T-cell (primary cell): ENCODE measurements around the gene WBP11. TPM values are rescaled to one million over a fixed set of nuclear protein-coding genes. Genes with fewer than 3 reads are reported as not detected.
A peak's percentile ranks its signal among the peaks of the same experiment; 100 is the strongest.

Experiments
- ATAC-seq, 4 experiments: fragments of 200-7000 bp in 3 of 4; fragments of 150-1000 bp in 1 of 4; cut with Tn5 transposase; replicated peaks in 1 of 4; 1 replicate in 3 of 4; 2 replicates in 1 of 4; pipeline ENCODE4 v1.10.0; 2021; ENCODE audit warnings: moderate library complexity in 3 of 4, mild to moderate bottlenecking in 2 of 4, moderate number of reproducible peaks in 1 of 4
- CTCF ChIA-PET, 2 donors: fragments of 300-600 bp; sonication (Branson Sonifier 250); formaldehyde crosslinking; loops; one replicate each; lab custom pipeline; 2022; ENCODE audit warnings: antibody characterized with exemption in 2 of 2; lab: Charles Lee
- POLR2A ChIA-PET, 2 donors: fragments of 300-600 bp; sonication (Branson Sonifier 250); formaldehyde crosslinking; loops; one replicate each; lab custom pipeline; 2022; ENCODE audit warnings: antibody characterized with exemption in 2 of 2; lab: Charles Lee
- DNase-seq, 35 experiments: peaks; one replicate each; pipeline versions ENCODE4 v3.0.0 to v3.0.0-alpha.2; 2013 to 2023
- H3K27ac ChIP-seq: one replicate; pipeline ENCODE4 v1.5.1; 2013; ENCODE audit warnings: low read length
- H3K27me3 ChIP-seq, 2 experiments: replicated peaks in 1 of 2; 1 replicate in 1 of 2; 2 replicates in 1 of 2; pipeline versions ENCODE4 v1.6.1 to v1.7.0; 2013; ENCODE audit warnings: low read length in 1 of 2, mixed read lengths in 1 of 2; ENCODE audit not compliant: control insufficient read depth in 2 of 2, insufficient read depth in 2 of 2; ENCODE audit errors: extremely low read depth in 1 of 2
- H3K36me3 ChIP-seq, 2 donors: 1 replicate in 1 of 2; 2 replicates in 1 of 2; pipeline versions ENCODE4 v1.6.1 to v1.7.0; 2013; ENCODE audit warnings: low read length in 1 of 2; ENCODE audit not compliant: control insufficient read depth in 2 of 2, insufficient read depth in 1 of 2; ENCODE audit errors: extremely low read depth in 1 of 2
- H3K4me1 ChIP-seq, 2 experiments: 1 replicate in 1 of 2; 2 replicates in 1 of 2; pipeline versions ENCODE4 v1.6.1 to v1.7.0; 2013; ENCODE audit warnings: low read length in 2 of 2, mixed read lengths in 1 of 2; ENCODE audit not compliant: insufficient read depth in 2 of 2, control insufficient read depth in 1 of 2; ENCODE audit errors: extremely low read depth in 1 of 2
- H3K4me3 ChIP-seq, 2 donors: 1 replicate in 1 of 2; 2 replicates in 1 of 2; pipeline versions ENCODE4 v1.5.1 to v1.7.0; 2013; ENCODE audit warnings: mild to moderate bottlenecking in 2 of 2, low read length in 1 of 2, moderate library complexity in 1 of 2; ENCODE audit not compliant: control insufficient read depth in 1 of 2; ENCODE audit errors: extremely low read depth in 1 of 2
- H3K9me3 ChIP-seq: 2 replicates; pipeline ENCODE4 v1.7.0; 2013
- H3K27ac Mint-ChIP-seq, 2 donors: one replicate each; pipeline ENCODE4 v1.8.0; 2020 to 2021; ENCODE audit warnings: mild to moderate bottlenecking in 2 of 2, mixed read lengths in 2 of 2
- H3K27me3 Mint-ChIP-seq, 2 donors: one replicate each; pipeline ENCODE4 v1.8.0; 2021 to 2022; ENCODE audit warnings: mixed read lengths in 2 of 2
- H3K36me3 Mint-ChIP-seq: one replicate; pipeline ENCODE4 v1.8.0; 2021; ENCODE audit warnings: mixed read lengths
- H3K4me1 Mint-ChIP-seq, 3 donors: one replicate each; pipeline ENCODE4 v1.8.0; 2020 to 2022; ENCODE audit warnings: mixed read lengths in 3 of 3, mild to moderate bottlenecking in 1 of 3
- H3K4me3 Mint-ChIP-seq, 3 donors: one replicate each; pipeline ENCODE4 v1.8.0; 2020 to 2022; ENCODE audit warnings: mild to moderate bottlenecking in 3 of 3, mixed read lengths in 3 of 3, moderate library complexity in 3 of 3
- H3K9me3 Mint-ChIP-seq, 3 donors: one replicate each; pipeline ENCODE4 v1.8.0; 2020 to 2022; ENCODE audit warnings: mixed read lengths in 3 of 3
- WGBS: methylation state at CpG from one replicate; pipeline ENCODE4 v1.1.5; 2013; ENCODE audit warnings: missing lambda C conversion rate; ENCODE audit not compliant: insufficient coverage; 5-methylcytosine and 5-hydroxymethylcytosine counted together
- total RNA-seq, 35 experiments: library from RNA in 6 of 35; stranded (reverse) in 6 of 35; fragments of 120-200 nt in 1 of 35; gene quantifications; one replicate each; pipeline versions ENCODE4 v1.2.1 to v1.2.4 and lab custom pipeline; 2013 to 2026

Gene WBP11
- total RNA-seq, 5 donors from 2014 or later (not counting 1 experiment from before 2014, with no cell fraction given): 72.6 to 122 (median 80.6) TPM

DNA sequence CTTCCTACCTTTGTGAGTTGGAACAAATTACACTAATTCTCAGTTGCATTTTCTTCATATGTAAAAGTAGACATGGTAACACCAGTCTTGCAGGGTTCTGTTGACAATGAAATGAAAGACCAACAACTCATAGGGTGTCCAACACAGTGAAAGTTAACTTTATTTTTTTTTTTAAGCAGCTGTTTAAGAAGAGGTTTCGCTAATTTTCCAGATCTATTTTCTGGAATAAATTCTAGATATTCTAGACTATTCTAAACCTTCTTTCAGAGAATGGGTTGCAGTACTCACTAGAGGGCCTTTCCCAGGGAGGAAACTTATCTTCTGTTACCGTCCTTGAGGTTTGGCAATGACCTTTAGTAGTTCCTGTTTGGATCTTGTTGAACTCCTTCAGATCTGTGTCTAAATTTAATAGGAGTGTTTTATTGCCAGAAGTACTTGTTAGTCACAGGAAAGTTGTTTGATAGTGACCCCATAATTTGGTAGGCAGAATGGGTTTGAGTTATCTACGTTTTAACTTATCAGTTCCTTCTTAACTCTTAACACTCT lies 42.8 kb upstream of the WBP11 start:
- Mint-ChIP-seq H3K4me3 (no peak overlapping the region), H3K4me1 (peaks cover 5 to 14% (median 8%) of the 10 kb centered on the region in 3 donors), H3K36me3 (no peaks in the 10 kb centered on the region), H3K9me3 (no peaks in the 10 kb centered on the region), H3K27me3 (no peaks in the 10 kb centered on the region), H3K27ac (no peak overlapping the region)
- no peaks in the 10 kb centered on the region for H3K27me3 ChIP-seq
- no peak for DNase-seq
- H3K36me3 ChIP-seq: no peaks in the 10 kb centered on the region
- CTCF ChIA-PET: interaction anchor here (0.5 to 5.6 kb wide), 8 partner anchors 38 to 1043 kb away, joined by 3 to 40 read pairs (median 5); no protein-coding TSS in a partner anchor
- no peaks in the 10 kb centered on the region for H3K9me3 ChIP-seq
- no peak overlapping the region for H3K27ac ChIP-seq
- POLR2A ChIA-PET: interaction anchor here in 1 of 2 donors (0.6 kb wide), 1 partner anchor 79 kb away, joined by 4 read pairs; no protein-coding TSS in a partner anchor
- H3K4me1 ChIP-seq: peaks cover 3 to 5% of the 10 kb centered on the region in 2 experiments
- no peak overlapping the region for H3K4me3 ChIP-seq
- no CpG with 5 or more reads among the region's 3 CpGs for WGBS
- no peak for ATAC-seq

GRCh38 chr12:14845350-14845750 lies 42.1 kb upstream of the WBP11 start:
- no peaks in the 10 kb centered on the region for H3K9me3 ChIP-seq
- ChIA-PET POLR2A (no interaction called here), CTCF (interaction anchor here (0.5 to 5.6 kb wide), 8 partner anchors 39 to 1044 kb away, joined by 3 to 40 read pairs (median 5); no protein-coding TSS in a partner anchor)
- peaks cover 5 to 14% (median 8%) of the 10 kb centered on the region in 3 donors for H3K4me1 Mint-ChIP-seq
- H3K27ac ChIP-seq: no peak overlapping the region
- no peaks in the 10 kb centered on the region for H3K27me3 ChIP-seq
- H3K4me3 Mint-ChIP-seq: no peak overlapping the region
- H3K27ac Mint-ChIP-seq: no peak overlapping the region
- H3K4me3 ChIP-seq: no peak overlapping the region
- H3K9me3 Mint-ChIP-seq: no peaks in the 10 kb centered on the region
- H3K36me3 ChIP-seq: no peaks in the 10 kb centered on the region
- no peaks in the 10 kb centered on the region for H3K27me3 Mint-ChIP-seq
- no peaks in the 10 kb centered on the region for H3K36me3 Mint-ChIP-seq
- ATAC-seq: peak; percentile 57 to 75 (median 65)
- peak in 30 of 35 experiments; percentile 1 to 75 (median 26) for DNase-seq
- 60% methylated on average over 1 of the region's 3 CpGs for WGBS
- H3K4me1 ChIP-seq: peaks cover 3 to 5% of the 10 kb centered on the region in 2 experiments

GRCh38 chr12:14844401-14844800 lies 41.1 kb upstream of the WBP11 start:
- Histone ChIP-seq H3K27me3 (no peaks in the 10 kb centered on the region), H3K27ac (no peak overlapping the region), H3K4me3 (no peak overlapping the region), H3K9me3 (no peaks in the 10 kb centered on the region), H3K4me1 (peaks cover 3 to 5% of the 10 kb centered on the region in 2 experiments), H3K36me3 (no peaks in the 10 kb centered on the region)
- Mint-ChIP-seq H3K36me3 (no peaks in the 10 kb centered on the region), H3K9me3 (no peaks in the 10 kb centered on the region), H3K27ac (no peak overlapping the region), H3K27me3 (peaks cover 3 to 6% of the 10 kb centered on the region in 2 donors), H3K4me1 (peaks cover 5 to 14% (median 8%) of the 10 kb centered on the region in 3 donors), H3K4me3 (no peak overlapping the region)
- ChIA-PET CTCF (interaction anchor here in 1 of 2 donors (0.6 to 5.6 kb wide), 3 partner anchors 40 to 159 kb away, joined by 3 to 40 read pairs (median 6); no protein-coding TSS in a partner anchor), POLR2A (interaction anchor here in 1 of 2 donors (0.8 kb wide), 1 partner anchor 115 kb away, joined by 3 read pairs; no protein-coding TSS in a partner anchor)
- ATAC-seq (no peak), DNase-seq (no peak)

DNA sequence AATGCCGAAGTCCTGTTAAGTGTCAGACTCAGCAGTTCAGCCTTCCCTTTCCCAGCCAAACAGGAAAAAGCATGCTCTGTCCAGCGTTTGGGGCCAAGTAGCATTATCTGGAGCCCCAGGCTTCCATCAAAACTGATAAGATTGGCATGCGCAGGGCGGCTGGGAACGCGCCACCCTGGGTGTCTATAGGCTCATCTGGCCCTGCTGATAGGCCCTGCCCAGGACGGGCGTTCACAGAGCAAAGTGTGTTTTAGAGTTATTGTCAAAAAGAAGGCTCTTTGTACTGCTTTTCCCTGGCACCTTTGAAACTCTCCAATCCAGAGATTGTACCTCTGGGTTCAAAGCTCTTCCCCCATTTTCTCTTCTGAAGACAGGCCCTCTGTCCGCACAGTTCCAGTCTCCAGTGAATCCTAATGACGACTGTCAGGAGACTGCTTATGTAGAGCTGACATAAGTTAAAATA lies 40.2 kb upstream of the WBP11 start, which contains the start of gene ART4:
Gene ART4, minus strand, starts transcription at position 102 of the 463 bp plus-strand sequence. CDS start 413 bp downstream, outside the sequence.
- ATAC-seq (no peak), DNase-seq (no peak)
- no peak within 1 kb of the TSS for H3K4me3 Mint-ChIP-seq
- H3K27me3 Mint-ChIP-seq: peaks cover 7 to 10% of the 10 kb centered on the region in 2 donors
- H3K36me3 Mint-ChIP-seq: no peaks in the 10 kb centered on the region
- no peak within 1 kb of the TSS for H3K27ac Mint-ChIP-seq
- no peak within 1 kb of the TSS for H3K4me3 ChIP-seq
- ChIA-PET CTCF (interaction anchor here (0.5 to 0.6 kb wide), 2 partner anchors 122 to 334 kb away, joined by 4 to 8 read pairs; no protein-coding TSS in a partner anchor), POLR2A (no interaction called here)
- peaks cover 5 to 14% (median 8%) of the 10 kb centered on the region in 3 donors for H3K4me1 Mint-ChIP-seq
- 88% methylated on average over 6 of the region's 10 CpGs for WGBS
- H3K4me1 ChIP-seq: peaks cover 3 to 5% of the 10 kb centered on the region in 2 experiments
- H3K27ac ChIP-seq: no peak within 1 kb of the TSS
- no peaks in the 10 kb centered on the region for H3K27me3 ChIP-seq
- no peaks in the 10 kb centered on the region for H3K36me3 ChIP-seq
- H3K9me3 ChIP-seq: no peaks in the 10 kb centered on the region
- no peaks in the 10 kb centered on the region for H3K9me3 Mint-ChIP-seq

- Mint-ChIP-seq H3K27ac (no peak overlapping the region), H3K9me3 (no peaks in the 10 kb centered on the region), H3K36me3 (no peaks in the 10 kb centered on the region), H3K27me3 (peaks cover 7 to 15% of the 10 kb centered on the region in 2 donors), H3K4me1 (peaks cover 5 to 14% (median 8%) of the 10 kb centered on the region in 3 donors), H3K4me3 (no peak overlapping the region)
- ChIA-PET CTCF (interaction anchor here in 1 of 2 donors (0.6 kb wide), 1 partner anchor 153 kb away, joined by 3 read pairs; no protein-coding TSS in a partner anchor), POLR2A (interaction anchor here in 1 of 2 donors (0.6 kb wide), 1 partner anchor 86 kb away, joined by 3 read pairs; no protein-coding TSS in a partner anchor)
- Histone ChIP-seq H3K9me3 (no peaks in the 10 kb centered on the region), H3K4me1 (peaks cover 3 to 5% of the 10 kb centered on the region in 2 experiments), H3K27me3 (peaks cover 0 to 4% of the 10 kb centered on the region in 2 experiments), H3K4me3 (no peak overlapping the region), H3K27ac (no peak overlapping the region), H3K36me3 (no peaks in the 10 kb centered on the region)
- DNase-seq: no peak
- WGBS: no CpG with 5 or more reads among the region's 3 CpGs
- ATAC-seq: no peak
These were observed 39.0 kb upstream of the WBP11 start for GRCh38 chr12:14842315-14842714.

DNA sequence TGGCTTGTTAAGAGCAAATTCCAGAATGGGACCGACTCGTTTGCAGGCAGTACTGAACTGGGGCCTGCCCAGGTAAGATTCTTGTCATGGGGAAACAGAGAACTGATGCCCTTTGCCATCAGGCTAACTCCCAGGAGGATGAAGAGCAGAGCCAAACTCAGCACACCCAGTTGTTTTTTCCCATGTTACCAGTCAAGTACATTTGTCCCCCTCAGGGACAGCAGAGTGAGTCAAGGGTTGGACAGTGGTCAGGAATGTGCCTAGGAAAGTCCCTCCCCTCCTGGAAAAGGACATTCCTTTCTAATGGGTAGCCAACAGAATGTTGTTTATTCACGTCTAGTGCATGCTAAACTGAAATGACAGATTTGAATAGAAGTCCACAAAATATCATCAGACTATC lies 38.5 kb upstream of the WBP11 start:
- 87% methylated on average over 2 of the region's 3 CpGs for WGBS
- no peaks in the 10 kb centered on the region for H3K36me3 ChIP-seq
- H3K4me3 ChIP-seq: no peak overlapping the region
- peaks cover 7 to 16% of the 10 kb centered on the region in 2 donors for H3K27me3 Mint-ChIP-seq
- no peak for ATAC-seq
- H3K9me3 Mint-ChIP-seq: no peaks in the 10 kb centered on the region
- peaks cover 3 to 5% of the 10 kb centered on the region in 2 experiments for H3K4me1 ChIP-seq
- H3K4me3 Mint-ChIP-seq: no peak overlapping the region
- POLR2A ChIA-PET: interaction anchor here in 1 of 2 donors (0.6 kb wide), 1 partner anchor 85 kb away, joined by 3 read pairs; no protein-coding TSS in a partner anchor
- H3K27ac Mint-ChIP-seq: no peak overlapping the region
- no peaks in the 10 kb centered on the region for H3K36me3 Mint-ChIP-seq
- DNase-seq: no peak
- H3K27me3 ChIP-seq: peaks cover 0 to 4% of the 10 kb centered on the region in 2 experiments
- H3K9me3 ChIP-seq: no peaks in the 10 kb centered on the region
- CTCF ChIA-PET: interaction anchor here in 1 of 2 donors (0.7 kb wide), 1 partner anchor 166 kb away, joined by 3 read pairs; no protein-coding TSS in a partner anchor
- no peak overlapping the region for H3K27ac ChIP-seq
- peaks cover 5 to 14% (median 6%) of the 10 kb centered on the region in 3 donors for H3K4me1 Mint-ChIP-seq
